HG03097 (cell line): ENCODE measurements around the gene POLN.
"Not testable (repeated sequence)": the region's sequence is repeated elsewhere in the genome, so short reads cannot be mapped to it uniquely, and the experiment has no call there.

ENCODE experiments used
- ATAC-seq: cut with Tn5 transposase; IDR thresholded peaks from one replicate; pipeline ENCODE4 v1.9.1; 2021; ENCODE audit not compliant: unreplicated experiment, low FRiP score

The POLN gene

DNA sequence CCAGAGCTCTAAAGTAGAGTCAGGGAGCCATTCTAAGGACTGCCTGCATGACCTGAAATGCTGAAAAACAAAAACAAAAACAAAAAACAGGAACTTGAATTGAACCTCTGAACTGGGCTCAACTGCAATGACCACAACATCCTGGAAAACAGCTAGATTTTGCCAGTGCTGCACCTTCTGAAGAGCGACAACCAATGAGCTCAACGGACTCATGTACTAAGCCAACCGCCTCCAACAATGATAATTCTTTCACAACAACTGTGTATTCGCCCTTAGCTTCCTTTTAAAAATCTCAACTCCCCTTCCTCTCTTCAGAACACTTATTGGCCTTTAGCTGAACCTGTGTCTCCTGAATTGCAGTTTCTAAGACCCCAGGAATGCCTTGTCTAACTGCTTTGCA is 69.8 kb downstream of the POLN start:
- no peak for ATAC-seq

DNA sequence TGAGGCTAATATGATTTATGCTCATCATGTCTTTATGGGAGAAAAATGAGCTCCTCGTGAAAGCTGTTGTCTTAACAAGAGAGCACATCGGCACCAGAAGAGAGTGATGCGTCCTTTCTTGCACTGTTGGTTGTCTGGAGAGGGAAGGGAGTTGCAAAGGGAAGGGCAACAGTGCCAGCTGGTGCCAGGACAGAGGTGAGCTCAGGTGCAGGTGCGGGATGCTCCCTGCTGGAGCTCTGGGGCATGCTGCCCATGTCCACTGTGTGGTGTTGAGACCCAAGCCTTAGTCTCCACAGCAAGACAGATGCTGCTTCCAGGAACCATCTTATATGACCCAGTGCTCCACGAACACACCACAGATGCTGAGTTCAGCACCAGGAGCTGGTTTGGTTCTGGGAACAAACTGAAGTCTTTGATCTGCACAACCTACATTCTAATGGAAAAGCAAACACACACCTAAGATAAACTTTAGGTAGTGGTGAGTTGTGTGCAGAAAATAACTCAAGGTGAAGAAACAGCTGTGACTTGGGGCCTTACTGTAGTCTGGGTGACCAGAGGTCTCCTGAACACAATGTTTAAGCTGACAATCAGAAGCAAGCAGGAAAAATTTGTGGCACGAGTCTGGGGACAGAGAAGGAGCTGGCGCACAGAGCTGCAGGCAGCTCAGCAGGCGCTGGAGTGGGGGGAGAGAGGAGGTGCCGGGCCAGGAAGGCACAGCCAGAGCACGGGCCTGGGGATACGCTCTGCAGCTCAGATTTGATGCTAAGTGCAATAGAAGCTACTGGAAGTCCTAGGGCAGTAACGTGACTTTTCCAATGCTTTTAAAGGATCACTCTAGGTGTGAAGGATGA is 73.2 kb downstream of the POLN start:
- ATAC-seq = no peak

DNA sequence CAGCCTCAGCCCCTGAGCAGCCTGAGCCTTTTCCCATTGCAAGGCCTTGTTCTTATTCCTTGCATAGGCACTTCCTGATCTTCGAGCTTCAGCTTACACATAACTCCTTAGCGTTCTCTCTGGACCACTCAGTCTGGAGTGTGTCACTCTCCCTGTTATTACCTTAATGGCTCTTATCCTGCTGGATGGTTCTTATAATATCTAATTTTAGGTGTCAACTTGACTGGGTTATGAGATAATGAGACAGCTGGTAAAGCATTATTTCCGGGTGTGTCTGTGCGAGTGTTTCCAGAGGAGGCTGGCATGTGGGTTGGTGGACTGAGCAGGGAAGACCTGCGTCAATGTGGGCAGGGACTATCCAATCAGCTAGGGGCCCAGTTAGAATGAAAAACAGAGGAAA is 75.7 kb downstream of the POLN start:
- no peak for ATAC-seq

DNA sequence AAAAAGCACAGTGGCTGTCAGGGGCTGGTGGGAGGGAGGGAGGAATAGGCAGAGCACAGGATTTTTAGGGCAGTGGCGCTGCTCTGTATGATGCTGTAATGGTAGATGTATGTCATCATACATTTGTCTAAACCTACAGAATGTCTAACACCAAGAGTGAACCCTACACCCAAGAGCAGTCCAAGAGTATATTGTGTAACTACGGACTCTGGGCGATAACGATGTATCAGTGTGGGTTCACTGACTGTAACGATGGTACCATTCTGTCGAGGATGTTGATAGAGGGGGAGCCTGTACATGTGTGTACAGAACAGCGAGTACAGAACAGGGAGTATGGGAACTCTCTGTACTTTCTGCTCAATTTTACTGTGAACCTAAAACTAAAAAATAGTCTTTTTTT is 76.5 kb downstream of the POLN start:
- no peak for ATAC-seq

DNA sequence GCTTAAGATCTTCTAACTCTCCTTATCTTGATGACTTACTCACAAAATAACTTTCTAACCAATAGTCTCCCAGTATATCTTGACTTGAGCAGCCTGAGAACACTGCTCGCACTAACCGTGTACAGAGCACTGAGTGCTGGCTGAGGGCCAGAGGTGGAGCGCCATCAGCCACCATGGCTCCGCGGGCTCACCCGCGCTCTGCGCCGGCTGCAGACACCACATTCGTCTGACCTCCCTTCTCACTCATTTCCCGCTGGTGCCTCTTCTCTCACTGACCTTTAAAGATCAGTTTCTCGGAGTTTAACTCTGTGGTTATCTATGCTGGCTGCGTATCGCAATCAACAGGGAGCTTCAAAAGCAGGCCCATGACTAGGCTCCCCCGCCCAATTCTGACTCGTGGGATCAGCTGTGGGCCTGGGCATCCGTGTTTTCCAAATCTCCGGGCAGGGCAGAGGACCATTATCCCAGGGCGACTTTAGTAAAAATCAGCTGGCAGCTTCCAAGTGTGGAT is 78.6 kb downstream of the POLN start:
- ATAC-seq = no peak

DNA sequence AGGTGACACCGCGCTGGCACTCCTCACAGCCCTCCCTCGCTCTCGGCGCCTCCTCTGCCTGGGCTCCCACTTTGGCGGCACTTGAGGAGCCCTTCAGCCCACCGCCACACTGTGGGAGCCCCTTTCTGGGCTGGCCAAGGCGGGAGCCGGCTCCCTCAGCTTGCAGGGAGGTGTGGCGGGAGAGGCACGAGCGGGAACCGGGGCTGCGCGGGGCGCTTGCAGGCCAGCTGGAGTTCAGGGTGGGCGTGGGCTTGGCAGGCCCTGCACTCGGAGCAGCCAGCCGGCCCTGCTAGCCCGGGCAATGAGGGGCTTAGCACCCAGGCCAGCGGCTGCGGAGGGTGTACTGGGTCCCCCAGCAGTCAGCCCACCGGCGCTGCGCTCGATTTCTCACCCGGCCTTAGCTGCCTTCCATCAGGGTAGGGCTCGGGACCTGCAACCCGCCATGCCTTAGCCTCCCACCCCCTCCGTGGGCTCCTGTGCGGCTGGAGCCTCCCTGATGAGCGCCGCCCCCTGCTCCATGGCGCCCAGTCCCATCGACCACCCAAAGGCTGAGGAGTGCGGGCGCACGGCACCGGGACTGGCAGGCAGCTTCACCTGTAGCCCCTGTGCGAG is 80.7 kb downstream of the POLN start:
- ATAC-seq = not testable (repeated sequence)

DNA sequence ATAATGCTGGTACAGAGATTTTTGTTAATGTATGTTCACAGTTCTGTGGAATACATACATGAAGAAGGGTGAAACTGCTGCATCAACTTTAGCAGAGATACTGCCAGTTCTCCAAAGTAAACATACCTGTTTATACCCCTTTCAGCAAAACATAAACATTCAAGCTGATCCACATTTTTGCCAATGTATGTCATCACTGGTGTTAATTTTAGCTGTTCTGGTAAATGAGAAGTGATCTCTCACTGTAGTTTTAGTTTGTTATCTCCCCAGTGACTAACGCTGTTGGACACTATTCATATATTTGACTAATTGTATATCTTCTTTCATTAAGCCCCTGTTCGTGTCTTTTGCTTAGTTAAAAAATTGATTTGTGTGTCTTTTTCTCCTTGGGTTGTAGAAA is 82.0 kb downstream of the POLN start:
- ATAC-seq = no peak

DNA sequence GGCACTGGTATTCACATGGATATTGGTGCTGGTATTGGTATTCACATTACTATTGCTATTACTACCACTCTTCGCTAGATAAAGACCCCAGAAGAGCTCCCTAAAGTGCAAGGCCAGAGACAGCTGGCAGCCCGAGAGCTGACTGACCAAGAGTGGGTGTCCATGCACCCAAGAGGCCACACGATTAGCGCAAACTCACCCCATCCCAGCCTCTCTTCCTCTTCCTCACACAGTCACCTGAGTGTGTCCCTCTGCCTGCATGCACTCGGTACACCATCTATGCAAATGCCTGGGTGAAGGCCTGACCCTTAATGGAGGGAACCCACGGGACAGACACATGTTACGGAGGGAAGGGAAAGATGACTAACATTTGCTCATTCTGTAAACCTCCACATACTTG is 86.7 kb downstream of the POLN start:
- ATAC-seq = no peak

DNA sequence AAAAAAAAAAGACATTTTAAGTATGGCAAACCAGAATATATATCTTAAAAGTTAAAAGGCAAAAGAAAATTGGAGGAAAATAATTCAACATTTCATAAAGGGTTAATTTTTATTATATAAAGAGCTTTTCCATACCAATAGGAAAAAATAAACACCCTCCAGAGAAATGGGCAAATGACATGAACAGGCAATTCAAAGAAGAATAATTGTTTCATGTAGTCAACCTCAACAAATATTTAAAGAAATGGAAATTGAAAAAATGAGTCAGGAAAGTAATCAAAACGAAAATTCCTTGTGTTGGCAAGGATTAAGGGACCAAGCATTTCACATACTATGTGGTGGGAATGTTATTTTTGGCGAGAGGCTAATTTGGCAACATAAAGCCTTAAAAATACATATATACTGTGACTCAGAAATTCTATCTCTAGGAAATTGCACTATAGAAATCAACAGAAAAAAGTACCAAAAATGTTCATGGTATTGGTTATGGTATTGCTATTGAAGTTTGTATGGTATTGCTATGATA is 87.6 kb downstream of the POLN start:
- ATAC-seq = no peak

DNA sequence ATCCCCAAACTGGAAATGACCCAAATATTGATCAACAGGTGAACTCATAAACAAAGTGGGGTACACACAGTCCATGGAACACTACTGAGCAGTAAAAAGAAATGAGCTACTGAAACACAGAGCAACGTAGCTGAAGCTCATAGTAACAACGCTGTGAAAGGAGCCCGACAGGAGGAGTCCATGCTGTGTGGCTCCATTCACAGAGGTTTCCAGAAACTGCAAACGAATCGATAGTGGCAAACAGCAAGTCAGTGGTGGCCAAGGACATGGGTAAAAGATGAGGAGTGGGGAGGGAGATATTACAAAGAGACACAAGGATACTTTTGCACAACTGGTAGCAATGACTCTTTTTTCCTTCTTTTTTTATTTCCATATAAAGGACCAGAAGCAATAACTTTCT is 90.4 kb downstream of the POLN start:
- ATAC-seq = no peak

DNA sequence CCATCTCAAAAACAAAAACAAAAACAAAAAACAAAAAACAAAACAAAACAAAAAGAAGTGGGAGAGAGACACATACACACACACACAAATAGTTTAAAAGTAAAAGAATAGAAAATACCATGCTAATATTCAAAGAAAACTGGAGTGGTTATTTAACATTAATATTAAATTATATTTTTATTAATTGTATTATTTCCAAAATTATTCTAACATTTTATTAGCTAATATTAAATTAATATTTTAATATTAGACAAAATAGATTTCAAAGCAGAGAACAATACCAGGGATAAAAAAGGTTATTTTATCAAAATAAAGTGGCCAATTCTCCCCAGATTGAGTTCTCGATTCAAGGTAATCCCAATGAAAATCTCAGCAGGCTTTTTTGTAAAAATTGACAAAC is 91.8 kb downstream of the POLN start:
- ATAC-seq = no peak

DNA sequence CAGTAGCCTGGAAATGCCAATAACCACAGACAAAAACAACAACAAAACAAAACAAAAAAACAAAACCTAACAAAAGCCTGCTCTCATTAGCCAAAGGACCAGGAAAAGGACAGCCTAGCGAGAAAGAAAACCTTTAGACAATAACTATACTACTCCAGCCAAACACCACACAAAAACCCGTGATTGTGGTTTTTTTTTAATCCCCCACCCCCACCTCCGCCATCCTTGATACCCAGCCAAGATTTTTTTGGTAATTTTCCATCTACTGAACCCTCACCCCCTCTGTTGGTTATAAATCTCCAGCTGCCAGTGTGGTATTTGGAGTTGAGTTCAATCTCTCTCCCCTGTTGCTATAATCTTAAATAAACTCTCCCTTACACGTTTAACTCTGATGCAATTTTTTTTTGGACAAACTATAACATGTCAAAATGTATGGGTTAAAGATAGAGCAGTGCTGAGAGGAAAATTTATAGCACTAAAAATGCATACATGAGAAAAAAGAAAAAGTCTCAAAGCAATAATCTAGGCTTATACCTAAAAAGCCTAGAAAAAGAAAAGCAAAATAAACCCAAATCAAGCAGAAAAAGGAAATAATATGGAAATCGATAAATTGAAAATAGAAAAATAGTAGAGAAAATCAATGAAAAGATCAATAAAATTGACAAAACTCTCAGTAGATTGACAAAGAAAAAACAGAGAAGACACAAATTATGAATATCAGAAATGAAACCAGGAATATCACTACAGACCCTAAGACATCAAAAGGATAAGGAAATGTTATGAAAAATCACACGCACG is 99.1 kb downstream of the POLN start:
- no peak for ATAC-seq

DNA sequence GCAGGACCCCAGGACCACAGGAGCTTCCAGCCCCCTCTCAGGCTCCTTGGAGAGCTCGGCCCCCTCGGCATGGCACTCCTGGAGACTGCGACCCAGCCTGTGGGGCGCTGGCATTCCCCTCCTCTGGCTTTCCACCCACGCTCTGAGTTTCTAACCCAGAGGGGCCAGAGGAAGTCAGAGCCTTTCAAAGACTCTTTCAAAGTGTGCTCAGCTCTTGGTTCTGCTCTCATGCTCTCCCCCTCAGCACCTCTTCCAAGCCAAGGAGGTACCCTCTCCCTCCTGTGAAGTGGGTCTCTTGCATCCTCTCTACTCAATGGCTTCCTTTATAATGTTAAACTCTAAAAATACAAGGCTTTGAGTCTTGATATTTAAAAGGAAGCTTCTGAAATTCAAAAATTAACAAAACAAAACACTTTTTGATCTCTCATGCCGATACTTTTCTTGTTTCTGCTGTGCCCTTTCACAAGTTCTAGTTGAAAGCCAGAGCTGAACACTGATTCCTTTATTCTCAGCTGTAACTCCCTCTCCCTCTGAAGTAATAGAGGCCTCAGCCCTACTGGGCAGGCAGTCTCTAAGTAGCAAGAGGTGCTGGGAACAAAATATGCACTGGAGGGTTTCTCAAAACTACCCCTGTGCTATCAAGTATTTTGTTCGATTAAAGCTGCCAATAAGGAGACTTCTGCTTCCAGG is 100.0 kb downstream of the POLN start:
- ATAC-seq = no peak

DNA sequence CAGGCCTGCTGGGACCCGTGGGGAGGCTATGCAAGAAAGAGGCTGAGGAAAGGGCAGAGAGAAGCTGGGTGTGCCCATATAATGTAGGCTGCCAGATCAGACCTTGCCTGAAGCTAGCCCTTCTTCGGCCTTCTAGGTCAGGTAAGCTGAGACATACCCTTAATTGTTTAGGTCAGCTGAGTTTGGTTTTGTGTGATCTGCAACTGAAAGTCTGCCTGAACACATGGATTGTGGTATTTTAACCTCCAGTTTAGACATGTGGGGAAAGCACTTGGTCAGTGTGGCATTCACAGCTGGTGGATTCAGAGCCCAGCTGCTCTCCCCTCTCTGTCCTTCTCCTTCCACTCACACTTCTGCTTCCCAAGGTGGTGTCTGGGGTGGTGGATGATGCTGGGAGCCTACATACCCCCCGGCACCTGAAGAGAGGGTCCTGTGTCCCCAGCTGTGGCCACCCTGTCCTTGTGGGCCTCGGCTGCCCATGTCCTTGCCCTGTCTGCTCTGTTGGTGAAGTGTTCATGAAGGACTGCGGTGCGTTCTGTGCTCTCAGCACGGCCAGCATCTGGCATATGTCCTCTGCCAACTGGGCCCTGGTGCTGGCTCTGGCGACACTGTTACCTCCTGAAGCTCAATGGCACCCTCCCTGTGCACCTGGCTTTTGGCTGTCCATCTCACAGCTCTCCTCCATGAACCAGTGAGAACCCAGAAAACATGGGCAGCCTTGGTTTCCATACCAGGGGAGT is 100.7 kb downstream of the POLN start:
- no peak for ATAC-seq

DNA sequence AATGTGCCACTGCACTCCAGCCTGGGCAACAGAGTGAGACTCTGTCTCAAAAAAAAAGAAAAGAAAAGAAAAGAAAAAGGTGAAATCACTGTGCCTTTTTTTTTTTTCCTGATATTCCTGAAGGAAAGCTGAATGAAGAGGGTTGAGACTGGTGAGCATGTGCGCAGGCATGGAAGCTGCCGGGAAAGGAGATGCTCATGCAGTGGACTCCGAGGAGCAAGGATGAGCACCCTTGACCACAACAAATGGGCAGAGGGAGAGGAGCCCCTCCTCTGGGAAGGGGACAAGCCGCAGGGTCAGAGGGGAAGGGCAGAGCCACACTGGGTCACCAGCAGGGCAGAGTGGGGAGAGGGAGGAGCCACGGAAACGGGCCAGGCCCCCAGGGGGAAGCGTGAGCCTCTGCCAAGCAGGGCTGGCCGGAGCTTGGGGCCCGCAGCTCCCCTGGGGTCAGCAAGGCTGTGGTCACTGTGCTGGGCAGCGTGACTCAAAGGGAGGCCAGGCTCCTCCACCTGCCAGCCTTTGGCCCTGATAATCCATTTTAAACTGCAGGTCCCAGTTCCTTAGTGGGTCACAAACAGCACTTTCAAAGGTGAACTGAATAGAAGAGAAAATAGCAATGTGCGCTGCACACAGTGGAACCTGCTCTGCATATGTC is 102.9 kb downstream of the POLN start:
- ATAC-seq = no peak

DNA sequence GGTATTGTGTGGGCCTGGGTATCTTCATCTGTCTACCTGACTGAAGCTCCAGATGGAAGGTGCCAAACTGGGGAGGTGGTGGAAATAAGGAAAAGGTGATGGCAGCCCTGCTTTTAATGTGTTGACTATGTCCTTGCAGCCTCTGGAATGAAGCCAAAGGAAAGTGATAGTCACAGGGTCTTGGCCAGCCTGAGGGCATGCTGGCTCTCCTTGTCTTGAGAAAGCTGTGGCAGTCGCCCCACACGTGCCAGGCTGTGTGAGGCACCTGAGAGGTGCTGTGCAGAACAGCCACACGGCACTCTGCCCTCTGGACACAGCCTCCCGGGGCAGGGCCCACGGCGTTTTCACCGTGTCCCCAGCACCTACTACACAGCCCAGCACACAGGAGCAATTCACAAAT is 105.2 kb downstream of the POLN start:
- ATAC-seq = no peak

DNA sequence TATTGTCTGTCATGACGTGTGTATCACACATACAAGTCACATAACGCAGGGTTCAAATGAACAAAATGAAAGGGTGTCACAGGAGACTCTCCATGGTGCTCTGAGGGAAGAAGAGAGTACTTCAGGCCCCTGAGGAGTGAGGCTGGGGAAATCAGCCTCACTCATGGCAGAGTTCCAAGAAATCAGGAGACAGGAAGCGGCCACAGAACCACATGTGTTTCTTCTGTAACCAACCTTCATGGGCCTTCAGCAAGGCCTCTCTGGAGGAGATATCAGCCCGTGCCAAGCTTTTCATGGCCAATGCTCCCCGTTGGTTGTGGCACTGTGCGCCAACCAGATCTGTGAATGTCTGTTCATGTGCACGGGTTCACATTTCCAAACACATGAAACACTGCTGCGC is 106.8 kb downstream of the POLN start:
- no peak for ATAC-seq

DNA sequence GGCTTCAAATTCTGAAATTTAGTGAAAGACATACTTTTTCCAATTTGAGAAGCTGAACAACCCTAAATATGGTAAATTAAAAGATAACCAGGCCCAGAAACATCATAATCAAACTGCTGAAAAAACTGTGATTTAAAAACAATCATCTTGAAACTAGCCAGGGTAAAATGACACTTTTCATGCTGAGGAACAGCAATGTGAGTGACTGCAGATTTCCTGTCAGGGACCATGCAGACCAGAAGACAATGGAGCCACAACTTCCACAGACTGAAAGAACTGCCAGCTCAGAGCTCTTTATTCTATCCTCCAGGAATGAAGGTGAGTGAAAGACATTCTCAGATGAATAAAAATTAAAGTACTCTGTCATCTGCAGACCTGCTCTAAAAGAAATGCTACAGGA is 109.5 kb downstream of the POLN start:
- no peak for ATAC-seq

DNA sequence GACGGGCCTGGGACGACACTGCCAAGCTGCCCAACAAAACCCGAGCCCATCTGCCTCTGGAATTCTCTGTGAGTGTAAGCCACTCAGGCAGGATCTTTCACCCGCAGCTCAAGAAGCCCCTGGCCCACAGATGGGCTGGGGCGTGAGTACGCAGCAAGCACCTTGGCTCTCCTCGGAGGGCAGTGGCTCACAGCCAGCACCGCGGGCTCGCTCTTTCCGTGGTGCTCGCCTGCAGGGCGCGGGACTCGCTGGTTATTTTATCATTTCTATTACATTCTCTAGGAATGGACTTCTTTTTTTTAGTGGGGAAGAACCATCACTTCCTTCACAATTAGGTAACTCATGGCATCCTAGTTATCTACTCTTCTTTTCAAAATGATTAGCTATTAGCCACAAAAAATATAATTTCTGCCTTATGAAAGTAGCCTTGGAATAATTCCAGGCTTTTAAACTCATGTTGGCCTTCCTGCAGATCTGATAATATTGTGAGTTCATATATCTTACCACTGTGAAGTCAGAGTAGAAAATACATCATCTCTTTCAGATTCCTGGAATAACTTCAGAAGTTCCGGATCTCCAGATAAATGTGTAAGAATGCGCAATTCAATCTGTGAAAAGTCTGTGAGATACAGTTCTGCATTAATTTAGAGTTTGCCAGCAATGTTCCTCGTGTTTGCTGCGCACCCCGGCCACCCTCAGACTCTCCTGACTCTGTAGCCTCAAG is 114.2 kb downstream of the POLN start:
- no peak for ATAC-seq
